ENCODE measurements around the gene PEX5L.

Gene PEX5L

DNA sequence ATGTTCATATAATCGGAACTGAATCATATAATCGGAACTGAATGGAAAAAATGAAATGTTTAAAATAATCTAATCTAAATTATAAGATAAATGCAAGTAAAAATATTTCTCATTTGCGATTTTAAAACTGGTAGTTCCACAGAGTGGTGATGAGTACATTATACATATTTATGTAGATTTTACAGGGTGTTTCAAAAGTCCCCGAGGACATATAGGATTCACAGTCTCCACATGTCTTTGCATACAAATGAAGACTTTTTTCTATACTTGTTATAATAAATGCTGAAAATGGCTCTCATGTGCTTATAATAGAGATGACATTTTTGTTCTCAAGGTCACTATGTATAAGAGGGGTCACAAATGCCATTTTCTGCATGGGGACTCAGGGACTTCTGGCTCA lies 139.5 kb downstream of the PEX5L start:
- no peak for DNase-seq (ENCODE audit: low read depth in 2 of 2)

DNA sequence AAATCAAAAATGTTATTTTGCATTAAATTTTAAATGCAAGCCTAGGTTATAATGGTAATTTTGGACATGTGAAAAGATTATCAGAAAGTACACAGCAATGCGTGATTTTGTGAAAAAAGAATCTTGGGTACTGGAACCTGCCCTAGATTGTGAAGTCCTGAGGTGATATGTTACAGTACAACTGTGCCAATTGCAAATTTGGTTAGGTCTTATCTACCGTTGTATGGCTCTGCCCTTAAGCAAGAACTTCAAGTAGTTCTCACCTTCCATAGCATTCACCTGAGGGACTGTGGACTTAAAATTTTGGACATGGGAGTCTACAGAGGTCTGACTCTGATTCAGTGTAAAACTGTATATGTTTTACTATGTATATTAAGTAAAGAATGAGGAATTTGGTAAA lies 140.2 kb downstream of the PEX5L start:
- DNase-seq (ENCODE audit: low read depth in 2 of 2): no peak

DNA sequence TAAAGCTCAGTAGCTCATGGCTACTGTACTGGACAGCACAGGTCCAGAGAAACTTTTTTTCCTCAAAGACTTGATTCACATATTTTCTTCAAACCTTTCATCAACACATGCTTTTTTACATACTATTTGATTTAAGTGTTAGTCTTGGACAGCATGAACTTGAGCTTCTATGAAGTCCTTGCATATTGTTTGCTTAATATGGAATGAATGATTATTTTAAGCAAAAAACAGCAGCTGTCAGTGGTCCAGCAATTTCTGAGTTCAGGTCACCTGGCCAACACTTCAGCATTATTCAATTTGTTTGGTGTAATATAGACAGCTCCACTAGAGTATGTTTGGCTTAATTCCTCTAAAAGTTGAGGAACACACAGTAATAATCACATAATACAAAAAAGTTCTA lies 141.4 kb downstream of the PEX5L start:
- DNase-seq (ENCODE audit: low read depth in 2 of 2): no peak

DNA sequence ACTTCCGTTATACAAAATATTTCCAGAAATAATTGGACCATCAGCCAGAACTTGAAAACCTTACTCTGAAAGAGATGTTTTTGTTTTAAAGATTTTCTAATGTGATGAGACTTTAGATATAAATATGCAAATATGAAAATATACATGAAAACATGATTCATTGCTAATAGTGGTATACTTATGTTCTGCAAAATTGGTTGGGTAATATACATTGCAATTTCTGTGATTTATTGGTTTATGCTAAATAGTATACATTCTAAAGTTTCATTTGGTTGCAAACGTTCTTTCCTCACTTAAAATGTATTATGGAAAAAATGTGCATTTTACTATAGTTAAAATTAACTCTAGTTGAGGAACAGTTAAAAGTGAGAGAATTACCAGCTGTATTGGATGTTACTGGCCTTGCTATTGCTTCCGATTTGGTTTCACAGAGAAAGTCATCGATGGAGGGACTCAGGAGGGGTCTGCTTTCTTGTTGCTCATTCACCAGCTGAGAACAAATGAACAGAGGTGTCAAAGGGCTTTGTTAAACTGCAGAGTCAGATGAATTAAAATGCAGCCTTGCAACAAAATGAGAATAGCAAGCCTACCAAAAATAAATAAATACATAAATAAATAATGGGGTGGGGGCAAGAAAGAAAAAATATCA lies 149.3 kb downstream of the PEX5L start:
- no peak for DNase-seq (ENCODE audit: low read depth in 2 of 2)

DNA sequence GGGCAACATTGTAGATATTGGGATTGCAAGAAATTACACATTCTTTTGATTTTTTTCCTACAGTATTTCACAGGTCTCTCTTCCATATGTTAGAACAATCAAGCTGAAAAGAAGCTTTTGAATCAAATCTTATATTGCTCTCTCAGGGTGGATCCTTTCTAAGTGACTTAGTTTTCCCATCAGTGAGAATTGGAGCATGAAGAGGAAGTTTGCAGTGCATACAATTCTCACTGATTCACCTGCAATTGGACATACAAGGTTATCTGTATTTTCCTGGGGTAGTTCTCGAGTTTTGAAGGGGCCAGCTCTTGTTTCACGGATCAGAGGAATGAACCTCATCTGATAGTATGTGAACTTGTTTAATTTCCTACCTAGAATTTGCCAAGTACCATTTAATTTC lies 150.8 kb downstream of the PEX5L start:
- DNase-seq (ENCODE audit: low read depth in 2 of 2): no peak

DNA sequence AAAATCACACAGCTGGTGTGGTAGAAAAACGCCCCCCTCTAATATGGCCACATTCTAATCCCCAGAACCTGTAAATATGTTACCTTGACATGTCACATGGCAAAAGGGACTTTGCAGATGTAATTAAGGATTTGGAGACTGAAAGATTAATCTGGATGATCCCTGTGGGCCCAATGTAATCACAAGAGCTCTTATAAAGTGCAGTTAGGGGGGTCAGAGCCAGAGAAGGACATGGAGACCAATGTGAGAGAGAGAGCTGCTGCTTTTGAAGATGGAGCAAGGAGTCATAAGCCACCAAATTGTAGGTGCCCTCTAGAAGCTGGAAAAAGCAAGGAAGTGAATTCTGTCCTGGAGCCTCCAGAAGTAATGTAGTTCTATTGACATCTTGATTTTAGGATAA lies 152.6 kb downstream of the PEX5L start:
- no peak for DNase-seq (ENCODE audit: low read depth in 2 of 2)

DNA sequence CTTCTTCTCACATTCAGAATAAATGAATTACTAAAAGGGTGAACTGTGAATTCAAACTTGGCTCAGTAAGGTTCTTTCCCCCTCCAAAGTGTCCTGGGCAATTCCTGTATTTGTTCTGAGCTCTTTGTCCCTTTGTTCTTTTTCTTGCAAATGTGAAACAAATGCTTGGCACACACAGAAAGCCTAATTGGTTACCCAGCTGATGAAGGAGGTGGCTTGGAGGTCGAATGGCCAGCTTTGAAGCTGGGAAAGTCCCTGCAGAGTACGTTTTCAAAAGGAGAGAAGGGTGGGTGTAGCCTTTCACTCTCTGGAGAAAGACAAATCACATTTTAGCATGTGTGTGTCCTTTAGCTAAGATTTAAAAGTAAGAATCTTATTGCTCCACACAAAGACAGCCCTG lies 154.4 kb downstream of the PEX5L start:
- no peak for DNase-seq (ENCODE audit: low read depth in 2 of 2)

DNA sequence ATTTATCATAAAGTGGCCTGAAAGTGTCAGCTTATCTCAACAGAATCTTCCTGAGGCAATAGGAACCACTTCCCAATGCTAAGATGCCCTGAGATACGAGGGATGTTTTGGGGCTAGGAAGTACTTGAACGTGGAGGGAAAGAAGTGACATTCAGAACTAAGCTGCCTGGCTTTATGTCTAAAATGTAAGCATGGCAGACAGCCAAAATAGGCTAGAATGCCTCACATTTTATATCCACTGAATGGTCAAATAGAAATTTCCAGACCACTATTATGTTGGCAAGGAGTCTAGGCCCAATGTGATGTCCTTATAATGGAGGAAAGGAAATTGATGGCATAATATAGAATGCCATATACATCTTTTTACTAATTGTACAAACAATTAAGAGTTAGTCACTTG lies 154.9 kb downstream of the PEX5L start:
- no peak for DNase-seq (ENCODE audit: low read depth in 2 of 2)

DNA sequence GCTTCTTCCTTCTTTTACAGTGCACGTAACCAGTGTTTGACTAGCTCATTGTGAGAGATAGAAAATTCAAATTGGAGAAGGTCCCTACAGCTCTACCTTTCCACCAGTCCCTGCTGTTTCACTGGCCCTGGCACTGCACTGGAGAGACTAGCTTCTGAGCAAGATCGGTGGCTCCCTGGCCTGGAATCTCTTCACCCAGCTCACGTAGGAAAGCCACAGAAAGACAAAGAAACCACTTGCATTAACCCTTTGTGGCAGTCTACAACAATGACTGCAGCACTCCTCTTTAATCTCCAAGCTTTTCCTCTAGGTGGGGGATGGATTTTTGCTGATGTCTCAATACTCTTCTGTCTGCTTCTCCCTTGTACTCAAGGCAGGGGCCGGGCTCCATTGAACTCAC lies 155.9 kb downstream of the PEX5L start:
- DNase-seq (ENCODE audit: low read depth in 2 of 2): no peak

DNA sequence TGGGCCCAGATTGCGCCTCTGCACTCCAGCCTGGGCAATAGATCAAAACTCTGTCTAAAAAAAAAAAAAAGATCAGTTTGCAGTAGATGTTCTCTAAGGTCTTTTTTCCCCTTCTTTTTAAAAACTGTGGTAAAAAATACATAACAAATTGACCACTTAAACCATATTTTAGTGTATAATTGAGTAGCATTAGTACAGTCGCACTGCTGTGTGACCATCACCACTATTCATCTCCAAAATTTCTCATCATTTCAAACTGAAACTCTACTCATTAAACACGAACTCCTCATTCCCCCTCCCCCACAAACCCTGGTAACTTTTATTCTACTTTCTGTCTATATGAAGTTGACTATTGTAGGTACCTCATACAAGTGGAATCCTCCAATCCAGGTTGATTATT lies 160.3 kb downstream of the PEX5L start:
- no peak for DNase-seq (ENCODE audit: low read depth in 2 of 2)

DNA sequence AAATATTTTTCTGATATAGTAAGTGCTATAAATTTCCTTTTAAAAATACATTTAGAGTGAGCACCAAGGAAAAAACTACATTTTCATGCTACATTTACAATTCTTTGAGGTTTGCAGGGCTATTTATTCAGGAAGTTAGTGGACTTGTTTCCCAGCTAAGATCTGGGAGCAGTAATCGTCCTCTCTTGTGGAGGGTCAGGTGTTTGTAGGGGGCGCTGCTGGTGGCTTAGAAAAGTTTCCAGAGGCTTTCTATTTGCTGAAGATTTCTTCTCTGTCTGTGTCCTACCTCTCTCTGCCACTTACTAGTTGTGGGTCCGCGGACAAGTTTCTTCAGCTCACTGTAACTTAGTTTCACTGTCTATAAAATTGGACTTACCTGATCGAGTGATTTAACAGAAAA lies 163.9 kb downstream of the PEX5L start:
- no peak for DNase-seq (ENCODE audit: low read depth in 2 of 2)

DNA sequence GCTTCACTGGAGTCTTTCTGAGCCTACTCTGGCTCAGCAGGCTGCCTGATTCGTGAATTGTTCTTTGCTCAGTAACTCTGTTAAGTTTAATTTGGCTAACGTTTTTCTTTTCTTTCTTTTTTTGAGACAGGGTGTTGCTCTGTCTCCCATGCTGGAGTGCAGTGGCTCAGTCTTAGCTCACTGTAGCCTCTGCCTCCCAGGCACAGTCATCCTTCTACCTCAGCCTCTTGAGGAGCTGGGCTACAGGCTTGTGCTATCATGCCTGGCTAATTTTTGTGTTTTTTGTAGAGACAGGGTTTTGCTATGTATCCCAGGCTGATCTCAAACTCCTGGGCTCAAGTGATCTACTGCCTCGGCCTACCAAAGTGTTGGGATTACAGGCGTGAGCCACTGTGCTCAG lies 165.0 kb downstream of the PEX5L start:
- DNase-seq (ENCODE audit: low read depth in 2 of 2): no peak

DNA sequence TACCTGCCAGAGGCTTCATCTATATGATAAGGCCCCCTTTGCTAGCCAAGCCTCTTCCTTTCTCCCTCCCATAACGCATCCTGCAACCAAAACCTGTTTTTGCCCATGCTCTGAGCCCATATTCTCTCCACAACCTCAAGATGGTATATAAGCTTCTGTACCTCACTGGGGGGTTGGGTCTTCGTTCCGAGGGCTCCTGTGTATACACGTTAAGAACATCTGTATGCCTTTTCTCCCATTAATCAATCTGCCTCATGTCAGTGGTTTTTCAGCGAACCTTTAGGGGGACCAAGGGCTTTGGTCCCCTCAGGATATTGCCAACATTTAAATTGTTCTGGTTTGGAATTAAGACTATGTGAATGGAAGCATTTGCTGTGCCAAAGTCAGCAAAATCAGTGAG lies 168.0 kb downstream of the PEX5L start:
- no peak for DNase-seq (ENCODE audit: low read depth in 2 of 2)

DNA sequence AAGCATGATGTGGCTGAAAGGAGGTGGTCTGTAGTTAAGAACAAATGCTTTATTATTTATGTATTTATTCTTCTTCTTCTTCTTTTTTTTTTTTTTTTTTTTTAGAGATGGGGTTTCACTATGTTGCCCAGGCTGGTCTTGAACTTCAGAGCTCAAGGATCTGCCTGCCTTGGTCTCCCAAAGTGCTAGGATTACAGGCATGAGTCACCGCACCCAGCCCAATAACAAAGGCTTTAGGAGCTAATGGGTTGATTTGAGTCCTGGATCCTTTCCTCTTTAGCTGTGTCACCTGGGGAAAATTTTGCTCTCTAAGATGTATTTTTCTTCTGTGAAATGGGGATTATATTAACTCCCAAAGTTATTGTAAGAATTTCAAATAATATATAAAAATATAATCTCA lies 168.8 kb downstream of the PEX5L start:
- no peak for DNase-seq (ENCODE audit: low read depth in 2 of 2)

DNA sequence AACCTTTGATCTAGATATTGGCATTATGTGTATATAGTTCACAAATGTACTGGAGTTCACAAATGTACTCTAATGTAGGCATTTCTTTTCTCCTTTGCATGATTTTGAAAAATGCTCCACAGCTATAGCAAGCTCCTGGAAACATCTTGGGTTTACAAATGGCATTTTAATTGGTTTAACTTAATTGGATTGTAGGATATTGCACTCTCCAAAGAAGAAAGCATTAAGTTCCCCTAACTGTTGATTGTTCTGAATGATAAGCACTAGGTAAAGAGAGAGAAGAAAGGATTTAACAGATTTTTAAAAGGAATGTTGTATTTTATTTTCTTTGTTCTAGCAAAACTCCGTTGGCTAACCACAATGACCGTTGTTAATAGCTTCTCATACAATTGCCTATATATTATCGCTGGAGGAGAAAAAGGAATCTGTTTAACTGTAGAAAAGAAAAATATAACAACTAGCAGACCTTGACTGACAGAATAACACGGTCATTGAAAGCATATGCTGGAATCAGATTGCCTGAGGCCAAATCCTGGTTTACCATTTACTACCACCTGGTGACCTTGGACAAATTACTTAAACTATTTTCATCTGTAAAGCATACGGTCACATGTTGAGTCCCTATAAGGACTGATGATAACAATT lies 170.8 kb downstream of the PEX5L start:
- DNase-seq (ENCODE audit: low read depth in 2 of 2): no peak

DNA sequence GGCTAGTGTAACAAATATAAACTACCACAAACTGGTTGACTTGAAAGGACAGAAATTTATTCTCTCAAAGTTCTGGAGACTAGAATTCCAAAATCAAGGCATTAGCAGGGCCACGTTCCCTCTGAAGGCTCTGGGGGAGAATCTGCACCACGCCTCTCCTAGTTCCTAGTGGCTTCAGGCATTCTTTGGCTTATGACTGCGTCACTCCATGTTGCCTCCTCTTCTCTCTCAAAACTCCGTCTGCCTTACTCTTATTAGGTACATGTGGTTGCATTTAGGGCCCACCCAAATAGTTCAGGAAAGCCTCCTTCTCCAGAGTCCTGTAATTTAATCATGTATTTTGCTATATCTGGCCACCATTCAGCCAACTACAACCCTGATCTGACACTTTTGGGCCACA lies 174.8 kb downstream of the PEX5L start:
- DNase-seq (ENCODE audit: low read depth in 2 of 2): no peak

DNA sequence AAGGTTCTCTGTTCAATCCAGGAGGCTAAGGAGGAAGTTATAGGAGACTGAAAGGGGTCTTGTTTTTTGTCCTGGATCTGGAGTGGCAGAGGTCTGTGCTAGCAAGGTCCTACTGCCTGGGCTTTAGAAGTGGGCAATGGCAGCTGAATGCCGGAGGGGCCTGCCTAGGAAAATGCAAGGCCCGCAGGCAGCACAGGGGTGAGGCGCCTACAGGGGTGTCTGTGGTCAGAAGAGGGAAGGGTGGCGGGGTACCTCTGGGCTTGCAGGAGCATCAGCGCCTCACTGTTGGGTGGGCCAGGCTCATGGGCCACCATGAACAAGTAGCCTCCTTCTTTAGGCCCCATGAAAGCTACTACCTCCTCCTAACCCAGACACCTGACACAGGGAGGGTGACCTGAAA lies 175.4 kb downstream of the PEX5L start:
- no peak for DNase-seq (ENCODE audit: low read depth in 2 of 2)

DNA sequence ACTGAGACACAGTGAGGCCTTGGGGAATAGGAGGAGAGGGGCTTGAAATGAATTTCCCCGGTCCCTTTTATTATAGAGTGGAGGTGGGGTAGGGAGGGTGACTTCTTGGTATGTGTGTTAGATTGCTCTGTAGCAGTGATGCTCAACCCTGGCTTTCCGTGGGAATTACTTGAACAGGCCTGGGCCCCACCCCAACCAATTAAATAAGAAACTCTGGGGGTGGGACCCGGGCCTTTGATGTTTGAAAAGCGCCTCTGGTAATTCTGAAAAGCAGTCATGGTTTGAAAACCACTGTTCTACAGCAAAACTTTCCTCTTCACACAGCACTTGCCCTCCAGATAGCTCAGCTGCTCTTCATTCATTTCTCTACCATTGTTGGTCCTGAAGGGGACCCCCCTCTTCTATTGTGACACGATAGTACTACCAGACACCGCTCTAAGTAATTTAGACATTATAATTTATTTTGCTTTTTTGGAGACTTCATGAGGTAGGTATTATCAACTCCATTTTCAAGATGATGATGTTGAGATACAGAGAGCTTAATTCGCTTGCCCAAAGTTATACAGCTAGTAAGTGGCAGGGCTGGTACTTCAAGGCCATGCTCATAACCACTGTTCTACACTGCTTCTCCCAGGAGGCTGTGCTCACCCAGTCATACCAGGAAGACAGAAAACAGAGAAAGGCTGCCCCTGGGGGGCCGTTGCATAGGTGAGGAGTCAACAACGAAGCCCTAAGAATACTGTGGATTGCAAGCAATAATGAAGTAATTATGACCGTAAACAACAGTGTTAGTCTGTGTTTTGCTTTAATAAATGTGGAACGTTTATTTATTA lies 176.2 kb downstream of the PEX5L start:
- DNase-seq (ENCODE audit: low read depth in 2 of 2): no peak

DNA sequence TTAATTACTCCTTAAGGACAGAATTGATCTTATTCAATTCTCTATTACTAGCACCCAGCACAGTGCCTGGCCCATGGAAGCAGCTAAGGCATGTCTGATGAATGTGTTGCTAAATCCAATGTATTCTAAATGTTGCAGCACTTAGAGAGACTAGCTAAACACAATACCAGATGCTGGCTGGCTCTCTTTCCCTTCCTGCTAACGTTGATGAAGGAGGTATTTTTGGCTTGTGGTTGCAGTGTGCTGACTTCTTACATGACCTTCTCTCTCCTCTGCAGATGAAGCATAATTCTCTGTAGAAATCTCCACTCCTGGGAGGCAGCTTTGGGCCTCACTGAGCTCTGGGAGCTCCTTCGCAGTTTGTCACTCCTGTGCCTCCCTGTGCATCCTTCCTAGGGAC lies 183.6 kb downstream of the PEX5L start:
- no peak for DNase-seq (ENCODE audit: low read depth in 2 of 2)

DNA sequence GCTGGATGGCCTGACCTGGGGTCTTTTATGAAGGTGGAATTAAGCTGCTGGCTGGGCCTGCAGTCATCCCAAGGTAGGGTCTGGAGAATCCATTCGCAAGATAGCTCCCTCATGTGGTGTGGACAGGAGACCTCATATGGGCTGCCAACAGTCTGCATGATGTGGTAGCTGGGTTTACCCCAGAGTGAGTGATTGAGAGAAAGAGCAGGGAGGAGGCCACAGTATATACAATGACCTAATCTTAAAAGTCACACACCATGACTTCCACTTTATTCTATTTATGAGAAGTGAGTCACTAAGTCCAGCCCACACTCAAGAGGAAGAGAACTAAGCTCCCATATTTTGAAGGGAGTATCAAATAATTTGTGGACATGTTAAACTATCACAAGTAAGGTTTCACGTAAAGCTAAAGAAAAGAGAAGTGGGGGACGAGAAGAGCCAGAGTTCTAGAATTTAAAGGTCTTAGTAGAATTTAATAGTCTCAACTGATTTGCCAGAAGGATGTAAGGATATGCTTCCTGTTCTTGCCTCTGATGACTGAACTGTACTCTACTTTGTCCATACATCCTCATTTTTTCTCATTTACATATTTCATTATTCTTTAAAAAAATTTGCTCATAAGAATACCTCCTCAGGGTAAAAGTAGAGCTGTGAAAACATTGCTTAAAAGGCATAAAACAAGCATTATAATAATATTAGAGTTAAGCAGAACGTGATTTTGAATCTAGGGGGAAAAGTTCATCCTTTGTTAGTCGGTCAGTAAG lies 184.4 kb downstream of the PEX5L start:
- DNase-seq (ENCODE audit: low read depth in 2 of 2): no peak

DNA sequence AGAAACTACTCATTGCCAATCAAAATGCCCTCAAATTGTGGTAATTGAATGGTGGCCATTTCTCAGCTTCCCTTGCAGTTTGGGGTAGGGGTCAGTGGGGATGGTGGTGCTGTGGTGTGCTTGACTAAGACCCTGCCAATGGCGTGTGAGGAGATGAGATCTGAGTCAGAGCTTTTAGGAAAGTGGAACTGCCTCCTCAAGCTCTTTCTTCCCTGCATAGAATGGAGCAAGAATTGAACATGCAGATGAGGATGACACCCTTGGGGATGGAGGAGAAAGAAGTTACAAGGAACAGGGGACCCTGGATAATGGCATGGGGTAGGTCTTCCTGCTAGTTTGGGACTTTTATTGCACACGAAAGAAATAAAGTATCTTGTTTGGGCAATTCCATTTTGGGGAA lies 188.0 kb downstream of the PEX5L start:
- no peak for DNase-seq (ENCODE audit: low read depth in 2 of 2)

DNA sequence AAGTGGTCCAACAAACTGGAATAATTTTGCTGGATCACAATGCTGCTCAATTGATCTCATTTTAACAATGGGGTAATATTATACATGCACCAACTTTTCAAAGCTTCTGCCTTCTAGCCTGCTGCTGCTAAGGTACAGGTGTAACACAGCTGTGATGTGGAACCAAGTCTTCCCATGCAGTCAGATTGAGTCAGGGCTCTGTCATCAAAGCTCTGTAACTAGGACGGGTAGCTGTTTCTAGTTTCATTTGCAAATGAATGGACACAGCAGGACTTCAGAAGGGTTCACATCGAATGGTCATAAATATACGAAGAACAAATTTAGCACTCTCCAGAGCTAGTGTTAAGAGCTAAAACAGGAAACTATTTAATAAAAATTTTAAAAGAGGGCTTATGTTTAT lies 194.7 kb downstream of the PEX5L start:
- DNase-seq (ENCODE audit: low read depth in 2 of 2): no peak
